Esophagus muscularis mucosa (tissue), 3 donors: ENCODE measurements around the gene CIB1.
"Not testable (repeated sequence)": the region's sequence is repeated elsewhere in the genome, so short reads cannot be mapped to it uniquely, and the experiment has no call there.

Experiments
- CTCF ChIP-seq, 3 experiments: fragments of 200-600 bp in 2 of 3; fragments of 450-650 bp in 1 of 3; sonication (generic) in 2 of 3; IDR thresholded peaks; one replicate each; pipeline ENCODE4 v1.5.1; 2017 to 2019; ENCODE audit warnings: antibody characterized with exemption in 3 of 3, mild to moderate bottlenecking in 2 of 3, moderate library complexity in 1 of 3
- POLR2A ChIP-seq: fragments of 450-650 bp; IDR thresholded peaks from one replicate; pipeline ENCODE4 v1.6.1; 2017; ENCODE audit warnings: antibody characterized with exemption, moderate library complexity, mild to moderate bottlenecking, low read depth

GRCh38 chr15:90280743-90281142 lies 47.0 kb upstream of the CIB1 start:
- not testable (repeated sequence) for TF ChIP-seq CTCF (IDR thresholded peaks at IDR 0.05); POLR2A
